BLaER1 (cell line): Measurements from ENCODE around the gene FOXL1.

Source experiments
- H3K27ac ChIP-seq: shearing (Covaris generic); formaldehyde crosslinking; 2 replicates; pipeline ENCODE4 v1.8.1; 2022
- H3K27me3 ChIP-seq: shearing (Covaris generic); formaldehyde crosslinking; 2 replicates; pipeline ENCODE4 v1.8.1; 2022
- H3K36me3 ChIP-seq: shearing (Covaris generic); formaldehyde crosslinking; 2 replicates; pipeline ENCODE4 v1.8.1; 2022
- H3K4me1 ChIP-seq: shearing (Covaris generic); formaldehyde crosslinking; 2 replicates; pipeline ENCODE4 v1.8.1; 2022
- H3K4me2 ChIP-seq: shearing (Covaris generic); formaldehyde crosslinking; 2 replicates; pipeline ENCODE4 v1.8.1; 2022
- H3K4me3 ChIP-seq: shearing (Covaris generic); formaldehyde crosslinking; 2 replicates; pipeline ENCODE4 v1.8.1; 2022
- H3K9ac ChIP-seq: shearing (Covaris generic); formaldehyde crosslinking; 2 replicates; pipeline ENCODE4 v1.8.1; 2022
- H3K9me3 ChIP-seq: shearing (Covaris generic); formaldehyde crosslinking; 2 replicates; pipeline ENCODE4 v1.8.1; 2022
- H4K20me1 ChIP-seq: shearing (Covaris generic); formaldehyde crosslinking; 2 replicates; pipeline ENCODE4 v1.8.1; 2022
- Cebpa-rat ChIP-seq: shearing (Covaris generic); IDR thresholded peaks from 2 replicates; pipeline ENCODE4 v1.8.1; 2022

FOXL1 gene

GRCh38 chr16:86573646-86574508, 4.5 kb upstream of the FOXL1 start:
- no peak overlapping the region for H3K27ac ChIP-seq
- no peak for TF ChIP-seq Cebpa-rat
- peaks cover 88% of the 10 kb centered on the region for H3K27me3 ChIP-seq
- H3K4me2 ChIP-seq: no peak overlapping the region
- H4K20me1 ChIP-seq: peaks cover 1% of the 10 kb centered on the region; the same call in 1 of the 2 replicates
- H3K36me3 ChIP-seq: no peaks in the 10 kb centered on the region
- peaks cover 4% of the 10 kb centered on the region; the same call in 1 of the 2 replicates for H3K9me3 ChIP-seq
- no peak overlapping the region for H3K4me3 ChIP-seq
- no peak overlapping the region for H3K9ac ChIP-seq
- H3K4me1 ChIP-seq: peaks cover 39% of the 10 kb centered on the region

GRCh38 chr16:86574646-86575045, 3.7 kb upstream of the FOXL1 start:
- no peaks in the 10 kb centered on the region for H3K36me3 ChIP-seq
- H3K4me1 ChIP-seq: peaks cover 43% of the 10 kb centered on the region
- H3K4me3 ChIP-seq: no peak overlapping the region
- no peak overlapping the region for H3K4me2 ChIP-seq
- no peak overlapping the region for H3K9ac ChIP-seq
- peaks cover 8% of the 10 kb centered on the region; the same call in 1 of the 2 replicates for H3K9me3 ChIP-seq
- peaks cover 88% of the 10 kb centered on the region for H3K27me3 ChIP-seq
- no peak for TF ChIP-seq Cebpa-rat
- no peaks in the 10 kb centered on the region for H4K20me1 ChIP-seq
- H3K27ac ChIP-seq: no peak overlapping the region

- H3K27me3 ChIP-seq: peaks cover 88% of the 10 kb centered on the region
- no peak for TF ChIP-seq Cebpa-rat
Observed at GRCh38 chr16:86575095-86575685, 3.2 kb upstream of the FOXL1 start.

GRCh38 chr16:86575754-86576557, 2.4 kb upstream of the FOXL1 start:
- 0 out of 2 replicates have a peak overlapping the region, but pooled peaks have one; percentile 28 for H3K9ac ChIP-seq

More at GRCh38 chr16:86575095-86575685, 3.2 kb upstream of the FOXL1 start:
- H4K20me1 ChIP-seq: no peaks in the 10 kb centered on the region
- peak overlapping the region; percentile 73; the same call in 1 of the 2 replicates for H3K4me2 ChIP-seq
- H3K4me3 ChIP-seq: no peak overlapping the region
- peaks cover 43% of the 10 kb centered on the region for H3K4me1 ChIP-seq
- no peaks in the 10 kb centered on the region for H3K36me3 ChIP-seq
- no peak overlapping the region for H3K9ac ChIP-seq
- H3K27ac ChIP-seq: no peak overlapping the region
- peaks cover 8% of the 10 kb centered on the region; the same call in 1 of the 2 replicates for H3K9me3 ChIP-seq

GRCh38 chr16:86576591-86577313, 1.6 kb upstream of the FOXL1 start:
- no peak for TF ChIP-seq Cebpa-rat
- Histone ChIP-seq H3K9me3 (peaks cover 8% of the 10 kb centered on the region; the same call in 1 of the 2 replicates), H3K27me3 (peaks cover 88% of the 10 kb centered on the region), H3K36me3 (no peaks in the 10 kb centered on the region), H3K4me2 (peak overlapping the region; percentile 73), H4K20me1 (no peaks in the 10 kb centered on the region), H3K4me3 (peak overlapping the region; percentile 63), H3K4me1 (peaks cover 29% of the 10 kb centered on the region), H3K27ac (no peak overlapping the region), H3K9ac (no peak overlapping the region)

More at GRCh38 chr16:86575754-86576557, 2.4 kb upstream of the FOXL1 start:
- Histone ChIP-seq H3K4me3 (peak overlapping the region; percentile 63), H4K20me1 (no peaks in the 10 kb centered on the region), H3K9me3 (peaks cover 8% of the 10 kb centered on the region; the same call in 1 of the 2 replicates), H3K27me3 (peaks cover 88% of the 10 kb centered on the region), H3K4me2 (peak overlapping the region; percentile 73), H3K4me1 (peaks cover 37% of the 10 kb centered on the region), H3K36me3 (no peaks in the 10 kb centered on the region), H3K27ac (no peak overlapping the region)
- TF ChIP-seq Cebpa-rat: no peak

- no peak overlapping the region for H3K4me3 ChIP-seq
Observed at GRCh38 chr16:86577314-86577971, 906 bp upstream of the FOXL1 start.

GRCh38 chr16:86578611-86579267, 390 bp downstream of the FOXL1 start:
- 0 out of 2 replicates have a peak overlapping the region, but pooled peaks have one; percentile 20 for H3K4me3 ChIP-seq
- peak overlapping the region; percentile 22 for H3K4me2 ChIP-seq
- H3K36me3 ChIP-seq: no peaks in the 10 kb centered on the region
- H3K9me3 ChIP-seq: peaks cover 8% of the 10 kb centered on the region; the same call in 1 of the 2 replicates
- H3K9ac ChIP-seq: no peak overlapping the region
- H3K27ac ChIP-seq: no peak overlapping the region
- H3K4me1 ChIP-seq: peaks cover 26% of the 10 kb centered on the region
- peaks cover 79% of the 10 kb centered on the region for H3K27me3 ChIP-seq
- no peak for TF ChIP-seq Cebpa-rat
- no peaks in the 10 kb centered on the region for H4K20me1 ChIP-seq

More at GRCh38 chr16:86577314-86577971, 906 bp upstream of the FOXL1 start:
- H4K20me1 ChIP-seq: no peaks in the 10 kb centered on the region
- H3K27ac ChIP-seq: no peak overlapping the region
- H3K36me3 ChIP-seq: no peaks in the 10 kb centered on the region
- TF ChIP-seq Cebpa-rat: no peak
- no peak overlapping the region for H3K9ac ChIP-seq
- H3K4me1 ChIP-seq: peaks cover 26% of the 10 kb centered on the region
- H3K27me3 ChIP-seq: peaks cover 82% of the 10 kb centered on the region
- H3K9me3 ChIP-seq: peaks cover 8% of the 10 kb centered on the region; the same call in 1 of the 2 replicates
- H3K4me2 ChIP-seq: peak overlapping the region; percentile 73; the same call in 1 of the 2 replicates
